Suprapubic skin (tissue), 4 donors: ENCODE data around the gene ETNK2. TPM values are rescaled to one million over a fixed set of nuclear protein-coding genes. Genes with fewer than 3 reads are reported as not detected.

Experiments
- DNase-seq, 2 donors: peaks; one replicate each; pipeline ENCODE4 v3.0.0-alpha.2; 2019; ENCODE audit warnings: low spot score in 2 of 2
- H3K27ac ChIP-seq: fragments of 200-600 bp; sonication (generic); one replicate; pipeline ENCODE4 v1.5.1; 2019
- H3K27me3 ChIP-seq: fragments of 200-600 bp; sonication (generic); one replicate; pipeline ENCODE4 v1.5.1; 2019
- H3K36me3 ChIP-seq: fragments of 200-600 bp; sonication (generic); one replicate; pipeline ENCODE4 v1.5.1; 2019
- H3K4me1 ChIP-seq: fragments of 200-600 bp; sonication (generic); one replicate; pipeline ENCODE4 v1.5.1; 2019
- H3K4me3 ChIP-seq: fragments of 200-600 bp; sonication (generic); one replicate; pipeline ENCODE4 v1.5.1; 2019; ENCODE audit warnings: mild to moderate bottlenecking
- H3K9me3 ChIP-seq: fragments of 200-600 bp; sonication (generic); one replicate; pipeline ENCODE4 v1.5.1; 2019
- EP300 ChIP-seq: sonication (generic); formaldehyde crosslinking; IDR thresholded peaks from one replicate; pipeline ENCODE4 v1.6.1; 2017; ENCODE audit warnings: antibody characterized with exemption
- POLR2A ChIP-seq, 2 donors: fragments of 450-650 bp; IDR thresholded peaks; one replicate each; pipeline ENCODE4 v1.6.1; 2017; ENCODE audit warnings: antibody characterized with exemption in 2 of 2, mild to moderate bottlenecking in 2 of 2, moderate library complexity in 2 of 2
- POLR2AphosphoS5 ChIP-seq, 3 donors: sonication (generic); formaldehyde crosslinking; IDR thresholded peaks; one replicate each; pipeline ENCODE4 v1.6.1; 2017; ENCODE audit warnings: antibody characterized with exemption in 3 of 3
- whole genome bisulfite sequencing: methylation state at CpG from one replicate; pipeline ENCODE4 v1.1.5; 2018; 5-methylcytosine and 5-hydroxymethylcytosine counted together
- total RNA-seq, 4 donors: library from RNA; depleted of rRNA; stranded (reverse); fragments of >200 nt; gene quantifications; one replicate each; pipeline ENCODE4 v1.1.0, GENCODE V29; 2016
- TF ChIP-seq, protein P1 (sequence below), 2 donors: fragments of 200-600 bp in 1 of 2; fragments of 450-650 bp in 1 of 2; sonication (generic) in 1 of 2; IDR thresholded peaks; one replicate each; pipeline ENCODE4 v1.5.1; 2016 to 2019; ENCODE audit warnings: antibody characterized with exemption in 2 of 2, mild to moderate bottlenecking in 1 of 2, moderate library complexity in 1 of 2

The ETNK2 gene
- total RNA-seq, 4 donors from 2014 or later = 25.5 to 47.7 (median 36.0) TPM

DNA sequence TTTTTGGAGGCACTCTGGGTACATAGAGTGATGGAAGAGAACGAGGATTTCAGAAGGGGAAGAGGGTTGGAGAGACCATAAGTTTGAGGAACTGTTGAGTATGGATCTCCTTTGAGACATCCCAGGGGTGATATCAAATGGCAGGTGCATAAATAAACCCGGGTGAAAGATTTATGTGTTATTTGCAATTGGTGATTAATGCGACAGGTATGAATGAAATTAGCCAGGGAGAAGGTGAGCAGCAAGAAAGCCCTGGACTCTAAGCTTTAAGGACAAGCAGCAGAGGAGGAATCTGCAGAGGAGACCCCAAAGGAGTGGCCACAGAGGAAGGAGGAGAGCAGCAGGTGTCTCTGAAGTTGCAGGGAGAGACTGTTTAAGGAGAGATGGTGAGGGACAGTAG is 23.1 kb upstream of the ETNK2 start:
- Histone ChIP-seq H3K9me3 (peaks cover 5% of the 10 kb centered on the region), H3K36me3 (no peaks in the 10 kb centered on the region), H3K27ac (no peak overlapping the region), H3K4me1 (no peaks in the 10 kb centered on the region), H3K4me3 (no peak overlapping the region), H3K27me3 (peaks cover 2% of the 10 kb centered on the region)
- TF ChIP-seq EP300 (no peak), POLR2A (IDR thresholded peaks at IDR 0.05) (no peak), POLR2AphosphoS5 (IDR thresholded peaks at IDR 0.05) (no peak)
- TF ChIP-seq, protein P1, sequence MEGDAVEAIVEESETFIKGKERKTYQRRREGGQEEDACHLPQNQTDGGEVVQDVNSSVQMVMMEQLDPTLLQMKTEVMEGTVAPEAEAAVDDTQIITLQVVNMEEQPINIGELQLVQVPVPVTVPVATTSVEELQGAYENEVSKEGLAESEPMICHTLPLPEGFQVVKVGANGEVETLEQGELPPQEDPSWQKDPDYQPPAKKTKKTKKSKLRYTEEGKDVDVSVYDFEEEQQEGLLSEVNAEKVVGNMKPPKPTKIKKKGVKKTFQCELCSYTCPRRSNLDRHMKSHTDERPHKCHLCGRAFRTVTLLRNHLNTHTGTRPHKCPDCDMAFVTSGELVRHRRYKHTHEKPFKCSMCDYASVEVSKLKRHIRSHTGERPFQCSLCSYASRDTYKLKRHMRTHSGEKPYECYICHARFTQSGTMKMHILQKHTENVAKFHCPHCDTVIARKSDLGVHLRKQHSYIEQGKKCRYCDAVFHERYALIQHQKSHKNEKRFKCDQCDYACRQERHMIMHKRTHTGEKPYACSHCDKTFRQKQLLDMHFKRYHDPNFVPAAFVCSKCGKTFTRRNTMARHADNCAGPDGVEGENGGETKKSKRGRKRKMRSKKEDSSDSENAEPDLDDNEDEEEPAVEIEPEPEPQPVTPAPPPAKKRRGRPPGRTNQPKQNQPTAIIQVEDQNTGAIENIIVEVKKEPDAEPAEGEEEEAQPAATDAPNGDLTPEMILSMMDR (IDR thresholded peaks at IDR 0.05) = no peak
- DNase-seq = no peak
- WGBS = 75% methylated on average over 3 of the region's 3 CpGs

DNA sequence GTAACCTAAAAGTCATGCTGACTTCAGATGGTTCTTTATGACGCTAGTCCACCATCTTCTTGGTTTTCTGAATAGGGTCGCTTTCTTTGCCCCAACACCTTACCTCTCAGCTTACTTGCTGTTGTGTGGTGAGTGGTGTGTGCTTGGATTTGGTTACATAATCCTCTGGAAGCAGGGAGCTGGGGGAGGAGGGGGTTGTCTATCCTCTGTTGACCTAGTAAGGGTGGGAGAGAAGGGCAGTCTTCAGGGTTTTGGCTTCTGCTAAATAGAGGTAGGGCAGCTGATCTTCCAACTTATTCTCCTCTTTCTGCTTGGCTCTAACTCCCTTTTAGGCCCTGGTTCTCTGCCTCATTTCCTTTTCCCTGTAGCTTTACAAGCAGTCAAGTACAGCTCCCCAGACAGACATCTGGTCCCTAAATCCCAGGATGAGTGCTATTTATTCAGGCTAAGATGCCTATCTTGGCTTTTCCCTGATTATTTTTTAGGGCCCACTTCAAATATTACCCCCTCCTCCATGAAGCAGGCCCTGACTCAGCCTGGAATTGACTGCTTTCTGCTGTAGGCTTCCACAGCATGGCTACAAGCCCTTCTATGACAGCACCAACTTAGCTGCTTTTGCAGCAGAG is 20.7 kb upstream of the ETNK2 start:
- 100% methylated on average over 2 of the region's 2 CpGs for WGBS
- no peak for DNase-seq
- Histone ChIP-seq H3K27ac (no peak overlapping the region), H3K9me3 (peaks cover 10% of the 10 kb centered on the region), H3K36me3 (no peaks in the 10 kb centered on the region), H3K27me3 (no peaks in the 10 kb centered on the region), H3K4me3 (no peak overlapping the region), H3K4me1 (no peaks in the 10 kb centered on the region)
- TF ChIP-seq, protein P1 (IDR thresholded peaks at IDR 0.05) = no peak
- TF ChIP-seq EP300 = no peak
- TF ChIP-seq POLR2AphosphoS5 (IDR thresholded peaks at IDR 0.05) = no peak
- no peak for TF ChIP-seq POLR2A (IDR thresholded peaks at IDR 0.05)

DNA sequence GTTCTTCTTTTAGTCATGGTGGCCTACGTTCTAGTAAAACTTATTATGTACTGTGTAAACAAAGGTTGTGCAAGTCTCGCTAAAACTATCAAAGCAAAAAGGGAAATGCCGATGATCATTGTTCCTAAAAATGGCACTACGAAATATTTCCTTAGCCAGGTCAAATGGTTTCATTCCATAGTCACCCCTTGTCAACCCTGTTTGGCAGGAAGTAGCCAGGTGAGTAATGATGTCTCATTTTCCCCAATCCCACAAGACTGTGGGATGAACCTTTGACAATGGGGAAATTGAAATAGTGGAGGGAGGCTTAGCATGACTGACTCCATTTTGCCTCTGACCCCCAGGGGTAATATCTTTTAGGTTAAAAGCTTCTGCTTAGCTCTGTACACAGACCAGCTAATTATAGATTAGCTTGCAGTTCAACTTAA is 19.9 kb upstream of the ETNK2 start:
- Histone ChIP-seq H3K4me1 (no peaks in the 10 kb centered on the region), H3K9me3 (peaks cover 10% of the 10 kb centered on the region), H3K27me3 (no peaks in the 10 kb centered on the region), H3K27ac (no peak overlapping the region), H3K4me3 (no peak overlapping the region), H3K36me3 (no peaks in the 10 kb centered on the region)
- no peak for DNase-seq
- TF ChIP-seq EP300 = no peak
- no peak for TF ChIP-seq POLR2AphosphoS5 (IDR thresholded peaks at IDR 0.05)
- TF ChIP-seq, protein P1 (IDR thresholded peaks at IDR 0.05) = no peak
- no peak for TF ChIP-seq POLR2A (IDR thresholded peaks at IDR 0.05)
- WGBS = 69% methylated on average over 4 of the region's 4 CpGs

DNA sequence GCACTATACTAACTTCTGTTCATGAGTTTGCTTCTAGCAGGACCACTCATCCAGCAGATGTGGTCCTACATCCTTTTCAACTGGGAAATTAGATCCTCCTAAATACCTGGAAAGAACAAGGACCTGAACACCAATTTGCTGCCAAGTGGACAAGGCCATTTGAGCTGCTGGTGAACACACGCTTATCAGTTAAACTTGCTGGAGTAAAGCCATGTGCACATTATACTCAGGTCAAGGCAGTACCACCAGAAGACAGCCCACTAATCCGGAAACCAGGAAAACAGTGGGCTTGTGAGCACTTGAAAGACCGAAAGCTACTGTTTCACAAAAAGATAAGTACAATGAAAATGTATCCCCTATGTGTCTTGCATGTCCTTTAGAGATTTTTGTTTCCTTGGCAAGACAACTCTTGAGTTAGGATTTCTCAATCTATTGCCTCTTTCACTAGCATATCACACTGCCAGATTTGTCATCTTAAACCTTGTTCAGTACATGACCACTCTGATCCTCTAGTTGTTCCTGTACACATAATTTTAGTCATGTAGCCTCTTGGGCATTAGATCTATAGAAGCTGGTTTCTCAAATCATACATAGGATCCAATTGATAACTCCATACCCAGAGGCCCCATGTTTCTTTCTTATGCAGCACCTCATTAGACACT is 18.8 kb upstream of the ETNK2 start:
- 96% methylated on average over 3 of the region's 3 CpGs for WGBS
- H3K27me3 ChIP-seq = no peaks in the 10 kb centered on the region
- H3K27ac ChIP-seq = no peak overlapping the region
- no peaks in the 10 kb centered on the region for H3K36me3 ChIP-seq
- H3K9me3 ChIP-seq = peaks cover 10% of the 10 kb centered on the region
- DNase-seq = no peak
- TF ChIP-seq EP300 (no peak), POLR2AphosphoS5 (IDR thresholded peaks at IDR 0.05) (no peak), POLR2A (IDR thresholded peaks at IDR 0.05) (no peak)
- TF ChIP-seq, protein P1 (IDR thresholded peaks at IDR 0.05) = no peak
- no peaks in the 10 kb centered on the region for H3K4me1 ChIP-seq
- H3K4me3 ChIP-seq = no peak overlapping the region

DNA sequence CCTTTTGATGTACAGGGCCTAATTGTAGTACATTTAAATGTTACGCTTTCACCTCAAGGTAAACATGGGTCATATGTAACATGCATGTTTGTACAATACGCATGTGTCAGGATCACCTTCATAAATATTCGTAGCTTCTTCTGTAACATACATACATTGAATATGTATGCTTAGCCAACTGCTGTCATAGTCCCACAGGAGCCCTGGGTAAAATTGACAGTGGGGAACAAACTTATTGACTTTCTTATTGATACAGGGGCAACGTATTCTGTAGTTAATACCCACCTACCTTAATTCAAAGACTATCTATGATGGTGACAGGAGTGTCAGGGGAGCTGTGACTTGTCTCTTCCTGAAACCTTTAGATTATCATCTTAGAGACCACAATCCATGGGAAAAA is 18.0 kb upstream of the ETNK2 start:
- no peak overlapping the region for H3K27ac ChIP-seq
- 88% methylated on average over 4 of the region's 4 CpGs for WGBS

More for the DNA sequence above, 18.0 kb upstream of the ETNK2 start:
- peaks cover 10% of the 10 kb centered on the region for H3K9me3 ChIP-seq
- no peak overlapping the region for H3K4me3 ChIP-seq
- H3K36me3 ChIP-seq = no peaks in the 10 kb centered on the region
- no peak for DNase-seq
- no peaks in the 10 kb centered on the region for H3K4me1 ChIP-seq
- TF ChIP-seq EP300 = no peak
- TF ChIP-seq POLR2AphosphoS5 (IDR thresholded peaks at IDR 0.05) = no peak
- TF ChIP-seq POLR2A (IDR thresholded peaks at IDR 0.05) = no peak
- TF ChIP-seq, protein P1 (IDR thresholded peaks at IDR 0.05) = no peak
- no peaks in the 10 kb centered on the region for H3K27me3 ChIP-seq
